Measurements from ENCODE around the gene LRP1B.

GRCh38 chr2:140354544-140354943 lies 1776.3 kb downstream of the LRP1B start:
- TF ChIP-seq CTCF (IDR thresholded peaks at IDR 0.05), result no peak
- no peak for TF ChIP-seq EZH2 (IDR thresholded peaks at IDR 0.05; ENCODE audit: borderline replicate concordance, insufficient read depth, low read depth, low read length, poor library complexity, severe bottlenecking)
